Fibroblast of skin of left quadriceps (primary cell): ENCODE measurements around the gene INSM2.

Source experiments
- DNase-seq, 2 experiments: peaks; one replicate each; pipeline ENCODE4 v3.0.0-alpha.2; 2013; ENCODE audit warnings: low read depth in 2 of 2

Gene INSM2

GRCh38 chr14:35549551-35549950 lies 15.6 kb downstream of the INSM2 start:
- no peak for DNase-seq

GRCh38 chr14:35551081-35551480 lies 17.1 kb downstream of the INSM2 start:
- no peak for DNase-seq

- peak; percentile 10 to 13 for DNase-seq
These were observed 19.8 kb downstream of the INSM2 start for GRCh38 chr14:35553808-35554207.

GRCh38 chr14:35556548-35556947 lies 22.6 kb downstream of the INSM2 start:
- no peak for DNase-seq

GRCh38 chr14:35557221-35557747 lies 23.3 kb downstream of the INSM2 start:
- DNase-seq = no peak

- no peak for DNase-seq
These were observed 24.7 kb downstream of the INSM2 start for GRCh38 chr14:35558680-35559079.

GRCh38 chr14:35565871-35566464 lies 32.0 kb downstream of the INSM2 start:
- DNase-seq = no peak

- no peak for DNase-seq
These were observed 37.6 kb downstream of the INSM2 start for GRCh38 chr14:35571598-35571997.

- no peak for DNase-seq
These were observed 39.9 kb downstream of the INSM2 start for GRCh38 chr14:35573911-35574310.

GRCh38 chr14:35576260-35576659 lies 42.3 kb downstream of the INSM2 start:
- DNase-seq = no peak

GRCh38 chr14:35576856-35577255 lies 42.9 kb downstream of the INSM2 start:
- no peak for DNase-seq

GRCh38 chr14:35578135-35578534 lies 44.2 kb downstream of the INSM2 start:
- DNase-seq = no peak

- no peak for DNase-seq
These were observed 44.7 kb downstream of the INSM2 start for GRCh38 chr14:35578639-35579038.
